Inflammatory macrophage treated with lipopolysaccharide for 1 hour (primary cell): Measurements from ENCODE around the gene MPV17L.
"Not testable (repeated sequence)": the region's sequence is repeated elsewhere in the genome, so short reads cannot be mapped to it uniquely, and the experiment has no call there.

Experiments
- DNase-seq, 2 donors: peaks; one replicate each; pipeline ENCODE4 v3.0.0-alpha.2; 2020 to 2022

The MPV17L gene

GRCh38 chr16:15415511-15415985, 20.0 kb downstream of the MPV17L start:
- no peak for DNase-seq

GRCh38 chr16:15417197-15417596, 21.6 kb downstream of the MPV17L start:
- DNase-seq, result no peak

- DNase-seq, result no peak
Measured at GRCh38 chr16:15418206-15418605, 22.7 kb downstream of the MPV17L start.

- DNase-seq, result not testable (repeated sequence)
Measured at GRCh38 chr16:15421696-15422095, 26.1 kb downstream of the MPV17L start.

GRCh38 chr16:15422222-15422621, 26.7 kb downstream of the MPV17L start:
- DNase-seq, result no peak

- no peak for DNase-seq
Measured at GRCh38 chr16:15425861-15426260, 30.3 kb downstream of the MPV17L start.

GRCh38 chr16:15426796-15427195, 31.2 kb downstream of the MPV17L start:
- no peak for DNase-seq

GRCh38 chr16:15427648-15428239, 32.2 kb downstream of the MPV17L start:
- DNase-seq, result peak; percentile 27 to 61

- not testable (repeated sequence) for DNase-seq
Measured at GRCh38 chr16:15430884-15431283, 35.3 kb downstream of the MPV17L start.

GRCh38 chr16:15434079-15434424, 38.5 kb downstream of the MPV17L start:
- DNase-seq, result no peak

GRCh38 chr16:15434425-15435215, 39.1 kb downstream of the MPV17L start, which contains the start of gene BMERB1:
Gene BMERB1, plus strand, starts transcription at chr16:15434588. Its CDS starts 66 bp downstream, at chr16:15434654.
- peak; percentile 25 to 35 for DNase-seq

GRCh38 chr16:15435216-15435864, 39.8 kb downstream of the MPV17L start:
- DNase-seq, result no peak

GRCh38 chr16:15439102-15439501, 43.5 kb downstream of the MPV17L start:
- DNase-seq, result no peak

GRCh38 chr16:15439521-15439920, 44.0 kb downstream of the MPV17L start:
- DNase-seq, result no peak

GRCh38 chr16:15440852-15441251, 45.3 kb downstream of the MPV17L start:
- no peak for DNase-seq

GRCh38 chr16:15442140-15442539, 46.6 kb downstream of the MPV17L start:
- not testable (repeated sequence) for DNase-seq

- no peak for DNase-seq
Measured at GRCh38 chr16:15443753-15444152, 48.2 kb downstream of the MPV17L start.

- no peak for DNase-seq
Measured at GRCh38 chr16:15444264-15444663, 48.7 kb downstream of the MPV17L start.

- no peak for DNase-seq
Measured at GRCh38 chr16:15445450-15445849, 49.9 kb downstream of the MPV17L start.

- no peak for DNase-seq
Measured at GRCh38 chr16:15446901-15447300, 51.3 kb downstream of the MPV17L start.

GRCh38 chr16:15450624-15451023, 55.1 kb downstream of the MPV17L start:
- no peak for DNase-seq

- no peak for DNase-seq
Measured at GRCh38 chr16:15451098-15451731, 55.7 kb downstream of the MPV17L start.

GRCh38 chr16:15452246-15452855, 56.8 kb downstream of the MPV17L start:
- DNase-seq, result peak in 1 of 2 donors; percentile 16
